GM23338 (cell line): ENCODE results near the gene TRAPPC2.

Source experiments
- CREB1 ChIP-seq: fragments of 250-450 bp; sonication (Bioruptor Pico); IDR thresholded peaks from 2 replicates; pipeline ENCODE4 v1.5.0; 2020; ENCODE audit warnings: low read depth, mild to moderate bottlenecking, moderate library complexity
- CTCF ChIP-seq, 2 experiments: fragments of 200-600 bp in 1 of 2; sonication (generic) in 1 of 2; conservative IDR thresholded peaks; 2 replicates each; pipeline versions ENCODE4 v1.5.1 to v1.6.1; 2016 to 2017; ENCODE audit warnings: antibody characterized with exemption in 2 of 2, low read depth in 2 of 2, mild to moderate bottlenecking in 2 of 2, moderate library complexity in 1 of 2
- ETS1 ChIP-seq: IDR thresholded peaks from 2 replicates; pipeline ENCODE4 v1.6.1; 2016; ENCODE audit warnings: antibody characterized with exemption
- EZH2 ChIP-seq: fragments of 200-600 bp; sonication (generic); IDR thresholded peaks from one replicate; pipeline ENCODE4 v1.8.0; 2017; ENCODE audit warnings: antibody characterized with exemption, mild to moderate bottlenecking, low read depth; ENCODE audit not compliant: unreplicated experiment
- EZH2phosphoT487 ChIP-seq: fragments of 200-600 bp; sonication (generic); IDR thresholded peaks from one replicate; pipeline ENCODE4 v1.8.1; 2018; ENCODE audit warnings: antibody characterized with exemption; ENCODE audit not compliant: unreplicated experiment
- JUNB ChIP-seq: IDR thresholded peaks from one replicate; pipeline ENCODE4 v1.6.1; 2016; ENCODE audit warnings: antibody characterized with exemption; ENCODE audit not compliant: unreplicated experiment
- NANOG ChIP-seq: IDR thresholded peaks from 2 replicates; pipeline ENCODE4 v1.6.1; 2016; ENCODE audit warnings: antibody characterized with exemption, borderline replicate concordance
- POLR2AphosphoS5 ChIP-seq: IDR thresholded peaks from 2 replicates; pipeline ENCODE4 v1.6.1; 2016; ENCODE audit warnings: antibody characterized with exemption, low read depth
- STAT1 ChIP-seq: IDR thresholded peaks from one replicate; pipeline ENCODE4 v1.6.1; 2016; ENCODE audit warnings: antibody characterized with exemption; ENCODE audit not compliant: unreplicated experiment
- ZNF114 ChIP-seq: fragments of 250-450 bp; sonication (Bioruptor Pico); IDR thresholded peaks from 2 replicates; pipeline ENCODE4 v1.5.0; 2020; ENCODE audit warnings: mild to moderate bottlenecking, moderate library complexity
- ZNF462 ChIP-seq: fragments of 250-450 bp; sonication (Bioruptor Pico); IDR thresholded peaks from 2 replicates; pipeline ENCODE4 v1.5.0; 2020; ENCODE audit warnings: mild to moderate bottlenecking, moderate library complexity
- TF ChIP-seq, protein P1 (sequence below): IDR thresholded peaks from one replicate; pipeline ENCODE4 v1.6.1; 2018; ENCODE audit warnings: antibody characterized with exemption; ENCODE audit not compliant: unreplicated experiment

DNA sequence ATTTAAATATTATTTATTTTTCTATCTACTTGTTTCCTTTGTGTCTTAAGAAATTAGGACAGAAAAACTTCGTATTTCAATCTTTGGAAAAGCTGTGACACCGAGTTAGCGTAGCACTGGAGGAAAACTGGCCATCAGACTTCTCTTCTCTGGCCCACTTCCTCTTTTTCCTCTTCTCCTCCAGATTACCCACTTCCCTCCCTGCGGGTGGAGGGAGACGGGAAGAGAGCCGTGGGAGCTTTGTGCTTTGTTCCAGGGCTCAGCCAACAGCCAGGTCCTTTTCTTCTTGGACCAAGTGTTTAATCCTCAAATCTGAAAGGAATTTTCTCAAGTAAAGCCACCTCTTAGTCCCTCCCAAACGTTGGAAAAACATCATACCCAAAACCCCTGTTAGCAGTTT, 29.9 kb upstream of the TRAPPC2 start:
- TF ChIP-seq, protein P1, sequence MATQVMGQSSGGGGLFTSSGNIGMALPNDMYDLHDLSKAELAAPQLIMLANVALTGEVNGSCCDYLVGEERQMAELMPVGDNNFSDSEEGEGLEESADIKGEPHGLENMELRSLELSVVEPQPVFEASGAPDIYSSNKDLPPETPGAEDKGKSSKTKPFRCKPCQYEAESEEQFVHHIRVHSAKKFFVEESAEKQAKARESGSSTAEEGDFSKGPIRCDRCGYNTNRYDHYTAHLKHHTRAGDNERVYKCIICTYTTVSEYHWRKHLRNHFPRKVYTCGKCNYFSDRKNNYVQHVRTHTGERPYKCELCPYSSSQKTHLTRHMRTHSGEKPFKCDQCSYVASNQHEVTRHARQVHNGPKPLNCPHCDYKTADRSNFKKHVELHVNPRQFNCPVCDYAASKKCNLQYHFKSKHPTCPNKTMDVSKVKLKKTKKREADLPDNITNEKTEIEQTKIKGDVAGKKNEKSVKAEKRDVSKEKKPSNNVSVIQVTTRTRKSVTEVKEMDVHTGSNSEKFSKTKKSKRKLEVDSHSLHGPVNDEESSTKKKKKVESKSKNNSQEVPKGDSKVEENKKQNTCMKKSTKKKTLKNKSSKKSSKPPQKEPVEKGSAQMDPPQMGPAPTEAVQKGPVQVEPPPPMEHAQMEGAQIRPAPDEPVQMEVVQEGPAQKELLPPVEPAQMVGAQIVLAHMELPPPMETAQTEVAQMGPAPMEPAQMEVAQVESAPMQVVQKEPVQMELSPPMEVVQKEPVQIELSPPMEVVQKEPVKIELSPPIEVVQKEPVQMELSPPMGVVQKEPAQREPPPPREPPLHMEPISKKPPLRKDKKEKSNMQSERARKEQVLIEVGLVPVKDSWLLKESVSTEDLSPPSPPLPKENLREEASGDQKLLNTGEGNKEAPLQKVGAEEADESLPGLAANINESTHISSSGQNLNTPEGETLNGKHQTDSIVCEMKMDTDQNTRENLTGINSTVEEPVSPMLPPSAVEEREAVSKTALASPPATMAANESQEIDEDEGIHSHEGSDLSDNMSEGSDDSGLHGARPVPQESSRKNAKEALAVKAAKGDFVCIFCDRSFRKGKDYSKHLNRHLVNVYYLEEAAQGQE: no peak
- TF ChIP-seq CTCF (conservative IDR thresholded peaks at IDR 0.05; ENCODE audit: low read depth in 2 of 2) (no peak), EZH2phosphoT487 (no peak), EZH2 (no peak), ETS1 (no peak), POLR2AphosphoS5 (no peak), CREB1 (CRISPR knock-in tag) (no peak), JUNB (no peak), ZNF114 (no peak), STAT1 (no peak), NANOG (no peak), ZNF462 (CRISPR knock-in tag) (no peak)
